ENCODE results near the gene SYNJ1. TPM values are rescaled to one million over a fixed set of nuclear protein-coding genes. Genes with fewer than 3 reads are reported as not detected.

SYNJ1 gene
- total and polyA plus RNA-seq, 9 of the 15 experiments (the other 6 are each of a cell fraction or from before 2014, with no cell fraction given), result 2.4 to 10.6 (median 5.6) TPM

DNA sequence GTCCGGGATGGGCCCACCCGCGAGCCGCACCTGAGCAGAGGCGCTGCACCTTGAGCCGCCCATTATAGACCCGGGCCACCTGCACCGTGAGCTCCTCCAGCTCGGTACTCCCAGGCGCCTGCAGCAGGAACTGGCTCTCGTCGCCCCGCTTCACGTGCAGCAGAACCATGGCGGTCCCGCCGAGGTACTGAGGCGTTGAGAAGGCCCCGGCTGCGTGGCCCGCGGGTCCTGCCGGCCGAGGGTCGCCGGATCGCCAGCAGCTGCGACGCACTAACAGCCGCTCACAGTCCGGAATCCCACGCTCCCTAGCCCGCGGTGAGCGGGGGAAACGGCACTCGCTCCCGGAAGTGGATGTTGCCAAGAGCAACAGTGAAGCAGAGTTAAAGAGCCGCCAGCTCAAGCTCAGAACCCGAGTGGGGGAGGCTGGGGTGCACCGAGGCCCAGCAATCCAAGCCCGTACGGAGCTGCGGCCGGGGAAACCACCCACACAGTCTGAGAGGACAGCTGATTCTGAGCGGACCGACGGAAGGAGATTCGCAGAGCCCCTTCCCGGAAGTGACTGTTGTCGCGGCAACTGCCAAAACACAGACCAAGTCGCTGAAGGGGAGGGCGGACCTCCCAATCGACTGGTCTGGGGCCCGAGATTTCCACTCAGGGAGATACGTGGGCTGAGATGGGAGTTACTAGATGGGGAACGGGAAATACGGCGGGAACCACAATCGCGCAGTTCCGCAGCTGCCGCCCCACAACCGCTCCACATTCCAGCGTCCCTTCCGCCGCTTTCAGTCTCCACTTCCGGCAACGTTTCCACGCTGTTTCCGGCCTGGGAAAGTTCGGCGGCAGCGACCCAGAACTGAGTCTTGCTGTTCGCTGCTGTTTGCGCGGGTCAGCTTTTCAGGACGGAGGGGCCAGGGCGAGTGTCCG is 115.5 kb downstream of the SYNJ1 start, which contains the start of gene CFAP298 (continued):
- TF ChIP-seq THRAP3 (IDR thresholded peaks at IDR 0.05; ENCODE audit: borderline replicate concordance) (no peak), ZNF175 (CRISPR knock-in tag; IDR thresholded peaks at IDR 0.05; ENCODE audit: low read depth) (peak; percentile 69; the same call in 1 of the 2 replicates), ETV1 (tag; conservative IDR thresholded peaks at IDR 0.05; ENCODE audit: low read depth) (peak; percentile 91), RBM14 (IDR thresholded peaks at IDR 0.05; ENCODE audit: borderline replicate concordance, insufficient read depth, low read depth, low read length) (0 out of 2 replicates have a peak, but pooled peaks have one; percentile 61), XRCC4 (IDR thresholded peaks at IDR 0.05; ENCODE audit: extremely low read depth, insufficient read depth, insufficient read length) (no peak), POLR2A (conservative IDR thresholded peaks at IDR 0.05) (peak; percentile 91), CHD2 (IDR thresholded peaks at IDR 0.05; ENCODE audit: low read depth, low read length) (peak; percentile 28; the same call in 1 of the 2 replicates), C11orf30 (IDR thresholded peaks at IDR 0.05; ENCODE audit: low read depth) (peak; percentile 96), GATAD2A (IDR thresholded peaks at IDR 0.05) (0 out of 2 replicates have a peak, but pooled peaks have one; percentile 58), SIN3B (IDR thresholded peaks at IDR 0.05; ENCODE audit: low read depth) (peak; percentile 83; the same call in 1 of the 2 replicates), ZKSCAN3 (CRISPR knock-in tag; IDR thresholded peaks at IDR 0.05) (no peak), SPI1 (IDR thresholded peaks at IDR 0.05; ENCODE audit: borderline replicate concordance, low read depth, low read length) (0 out of 2 replicates have a peak, but pooled peaks have one; percentile 5), SAFB2 (IDR thresholded peaks at IDR 0.05; ENCODE audit: borderline replicate concordance, low read depth, low read length, severe bottlenecking) (no peak), POLR2H (tag; IDR thresholded peaks at IDR 0.05; ENCODE audit: low read depth) (no peak), KDM5B (IDR thresholded peaks at IDR 0.05; ENCODE audit: insufficient replicate concordance, low read depth, low read length) (peak; percentile 76), DPF2 (IDR thresholded peaks at IDR 0.05) (no peak; the same call in none of the 2 replicates), HIVEP1 (CRISPR knock-in tag; IDR thresholded peaks at IDR 0.05) (no peak), NFRKB (IDR thresholded peaks at IDR 0.05; ENCODE audit: low read depth) (peak; percentile 77; the same call in 1 of the 2 replicates), ZBTB8A (IDR thresholded peaks at IDR 0.05; ENCODE audit: partially characterized antibody) (no peak), ZBTB1 (CRISPR knock-in tag; IDR thresholded peaks at IDR 0.05; ENCODE audit: borderline replicate concordance, low read depth) (peak; percentile 15; the same call in 1 of the 2 replicates), SP1 (CRISPR knock-in tag; IDR thresholded peaks at IDR 0.05) (peak; percentile 77)
- TF ChIP-seq, protein P1, sequence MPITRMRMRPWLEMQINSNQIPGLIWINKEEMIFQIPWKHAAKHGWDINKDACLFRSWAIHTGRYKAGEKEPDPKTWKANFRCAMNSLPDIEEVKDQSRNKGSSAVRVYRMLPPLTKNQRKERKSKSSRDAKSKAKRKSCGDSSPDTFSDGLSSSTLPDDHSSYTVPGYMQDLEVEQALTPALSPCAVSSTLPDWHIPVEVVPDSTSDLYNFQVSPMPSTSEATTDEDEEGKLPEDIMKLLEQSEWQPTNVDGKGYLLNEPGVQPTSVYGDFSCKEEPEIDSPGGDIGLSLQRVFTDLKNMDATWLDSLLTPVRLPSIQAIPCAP (CRISPR knock-in tag; IDR thresholded peaks at IDR 0.05; ENCODE audit: borderline replicate concordance), result peak; percentile 52; the same call in 1 of the 2 replicates
- TF ChIP-seq, protein P2, sequence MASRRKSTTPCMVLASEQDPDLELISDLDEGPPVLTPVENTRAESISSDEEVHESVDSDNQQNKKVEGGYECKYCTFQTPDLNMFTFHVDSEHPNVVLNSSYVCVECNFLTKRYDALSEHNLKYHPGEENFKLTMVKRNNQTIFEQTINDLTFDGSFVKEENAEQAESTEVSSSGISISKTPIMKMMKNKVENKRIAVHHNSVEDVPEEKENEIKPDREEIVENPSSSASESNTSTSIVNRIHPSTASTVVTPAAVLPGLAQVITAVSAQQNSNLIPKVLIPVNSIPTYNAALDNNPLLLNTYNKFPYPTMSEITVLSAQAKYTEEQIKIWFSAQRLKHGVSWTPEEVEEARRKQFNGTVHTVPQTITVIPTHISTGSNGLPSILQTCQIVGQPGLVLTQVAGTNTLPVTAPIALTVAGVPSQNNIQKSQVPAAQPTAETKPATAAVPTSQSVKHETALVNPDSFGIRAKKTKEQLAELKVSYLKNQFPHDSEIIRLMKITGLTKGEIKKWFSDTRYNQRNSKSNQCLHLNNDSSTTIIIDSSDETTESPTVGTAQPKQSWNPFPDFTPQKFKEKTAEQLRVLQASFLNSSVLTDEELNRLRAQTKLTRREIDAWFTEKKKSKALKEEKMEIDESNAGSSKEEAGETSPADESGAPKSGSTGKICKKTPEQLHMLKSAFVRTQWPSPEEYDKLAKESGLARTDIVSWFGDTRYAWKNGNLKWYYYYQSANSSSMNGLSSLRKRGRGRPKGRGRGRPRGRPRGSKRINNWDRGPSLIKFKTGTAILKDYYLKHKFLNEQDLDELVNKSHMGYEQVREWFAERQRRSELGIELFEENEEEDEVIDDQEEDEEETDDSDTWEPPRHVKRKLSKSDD (conservative IDR thresholded peaks at IDR 0.05; ENCODE audit: low read length), result peak; percentile 63; the same call in 1 of the 2 replicates
- TF ChIP-seq, protein P3, sequence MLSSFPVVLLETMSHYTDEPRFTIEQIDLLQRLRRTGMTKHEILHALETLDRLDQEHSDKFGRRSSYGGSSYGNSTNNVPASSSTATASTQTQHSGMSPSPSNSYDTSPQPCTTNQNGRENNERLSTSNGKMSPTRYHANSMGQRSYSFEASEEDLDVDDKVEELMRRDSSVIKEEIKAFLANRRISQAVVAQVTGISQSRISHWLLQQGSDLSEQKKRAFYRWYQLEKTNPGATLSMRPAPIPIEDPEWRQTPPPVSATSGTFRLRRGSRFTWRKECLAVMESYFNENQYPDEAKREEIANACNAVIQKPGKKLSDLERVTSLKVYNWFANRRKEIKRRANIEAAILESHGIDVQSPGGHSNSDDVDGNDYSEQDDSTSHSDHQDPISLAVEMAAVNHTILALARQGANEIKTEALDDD (IDR thresholded peaks at IDR 0.05), result no peak

Measured in K562 (cell line).